ENCODE data around the gene CHPF.

GRCh38 chr2:219499058-219499307, 44.6 kb downstream of the CHPF start:
- TF ChIP-seq CTCF (IDR thresholded peaks at IDR 0.05; ENCODE audit: insufficient read depth, low read length) (no peak), GABPA (IDR thresholded peaks at IDR 0.05; ENCODE audit: low read depth) (no peak)

All from HL-60 (cell line).